ENCODE measurements around the gene FAM47E. TPM values are rescaled to one million over a fixed set of nuclear protein-coding genes. Genes with fewer than 3 reads are reported as not detected.

The FAM47E gene
- total RNA-seq, 1 experiment from 2014 or later: 0.72 TPM

GRCh38 chr4:76272073-76272472 lies 20.6 kb downstream of the FAM47E start:
- ATAC-seq: no peak
- no TSS peak for BruUV-seq (replicated peaks)
- H3K4me1 ChIP-seq (ENCODE audit: control insufficient read depth, insufficient read depth, low read length): no peaks in the 10 kb centered on the region
- in situ Hi-C loops (cut with HindIII; ENCODE audit: low pct_unique_long_range_greater_than_20kb, low sequenced_read_pairs): no loop called here
- CTCF ChIA-PET: no interaction called here
- no peaks in the 10 kb centered on the region for H3K27me3 ChIP-seq (ENCODE audit: control insufficient read depth, insufficient read depth, low read length)
- POLR2A ChIA-PET: no interaction called here
- DNase-seq (ENCODE audit: low read depth, low spot score): no peak
- no peak overlapping the region for H3K27ac ChIP-seq (ENCODE audit: low read length)
- intact Hi-C loops (cut with micrococcal nuclease; ENCODE audit: unreplicated experiment): no loop called here
- H3K9me3 ChIP-seq (ENCODE audit: control insufficient read depth, insufficient read depth, low read depth, low read length): no peaks in the 10 kb centered on the region
- no peak for TF ChIP-seq TCF7L2 (IDR thresholded peaks at IDR 0.05; ENCODE audit: low read depth, low read length)
- no peak for TF ChIP-seq POLR2AphosphoS5 (IDR thresholded peaks at IDR 0.05; ENCODE audit: low read depth, low read length)
- TF ChIP-seq SIN3A (IDR thresholded peaks at IDR 0.05; ENCODE audit: borderline replicate concordance, insufficient read depth, low read depth, low read length): no peak
- TF ChIP-seq, protein P1, sequence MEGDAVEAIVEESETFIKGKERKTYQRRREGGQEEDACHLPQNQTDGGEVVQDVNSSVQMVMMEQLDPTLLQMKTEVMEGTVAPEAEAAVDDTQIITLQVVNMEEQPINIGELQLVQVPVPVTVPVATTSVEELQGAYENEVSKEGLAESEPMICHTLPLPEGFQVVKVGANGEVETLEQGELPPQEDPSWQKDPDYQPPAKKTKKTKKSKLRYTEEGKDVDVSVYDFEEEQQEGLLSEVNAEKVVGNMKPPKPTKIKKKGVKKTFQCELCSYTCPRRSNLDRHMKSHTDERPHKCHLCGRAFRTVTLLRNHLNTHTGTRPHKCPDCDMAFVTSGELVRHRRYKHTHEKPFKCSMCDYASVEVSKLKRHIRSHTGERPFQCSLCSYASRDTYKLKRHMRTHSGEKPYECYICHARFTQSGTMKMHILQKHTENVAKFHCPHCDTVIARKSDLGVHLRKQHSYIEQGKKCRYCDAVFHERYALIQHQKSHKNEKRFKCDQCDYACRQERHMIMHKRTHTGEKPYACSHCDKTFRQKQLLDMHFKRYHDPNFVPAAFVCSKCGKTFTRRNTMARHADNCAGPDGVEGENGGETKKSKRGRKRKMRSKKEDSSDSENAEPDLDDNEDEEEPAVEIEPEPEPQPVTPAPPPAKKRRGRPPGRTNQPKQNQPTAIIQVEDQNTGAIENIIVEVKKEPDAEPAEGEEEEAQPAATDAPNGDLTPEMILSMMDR (IDR thresholded peaks at IDR 0.05): no peak
- no peak for TF ChIP-seq REST (IDR thresholded peaks at IDR 0.05; ENCODE audit: insufficient read depth in 1 of 2, low read depth in 2 of 2, low read length in 1 of 2)
- no peak overlapping the region for H3K4me3 ChIP-seq (ENCODE audit: low read depth in 2 of 2, low read length in 2 of 2)
- no peaks in the 10 kb centered on the region for H3K36me3 ChIP-seq (ENCODE audit: control insufficient read depth, insufficient read depth, low read length)

- no peaks in the 10 kb centered on the region for H3K9me3 ChIP-seq (ENCODE audit: control insufficient read depth, insufficient read depth, low read depth, low read length)
- DNase-seq (ENCODE audit: low read depth, low spot score) (no peak), ATAC-seq (no peak)
- TF ChIP-seq, protein P1 (IDR thresholded peaks at IDR 0.05): no peak
- TF ChIP-seq REST (IDR thresholded peaks at IDR 0.05; ENCODE audit: insufficient read depth in 1 of 2, low read depth in 2 of 2, low read length in 1 of 2) (no peak), TCF7L2 (IDR thresholded peaks at IDR 0.05; ENCODE audit: low read depth, low read length) (no peak), SIN3A (IDR thresholded peaks at IDR 0.05; ENCODE audit: borderline replicate concordance, insufficient read depth, low read depth, low read length) (no peak), POLR2AphosphoS5 (IDR thresholded peaks at IDR 0.05; ENCODE audit: low read depth, low read length) (no peak)
- in situ Hi-C loops (cut with HindIII; ENCODE audit: low pct_unique_long_range_greater_than_20kb, low sequenced_read_pairs): no loop called here
- CTCF ChIA-PET: no interaction called here
- POLR2A ChIA-PET: no interaction called here
- H3K27ac ChIP-seq (ENCODE audit: low read length): no peak overlapping the region
- H3K4me1 ChIP-seq (ENCODE audit: control insufficient read depth, insufficient read depth, low read length): no peaks in the 10 kb centered on the region
- no peaks in the 10 kb centered on the region for H3K27me3 ChIP-seq (ENCODE audit: control insufficient read depth, insufficient read depth, low read length)
- H3K4me3 ChIP-seq (ENCODE audit: low read depth in 2 of 2, low read length in 2 of 2): no peak overlapping the region
- BruUV-seq (replicated peaks): no TSS peak
- no peaks in the 10 kb centered on the region for H3K36me3 ChIP-seq (ENCODE audit: control insufficient read depth, insufficient read depth, low read length)
- intact Hi-C loops (cut with micrococcal nuclease; ENCODE audit: unreplicated experiment): no loop called here
Measured at GRCh38 chr4:76272582-76272981, 21.1 kb downstream of the FAM47E start.

Data from Panc1 (cell line).